Measurements from ENCODE around the gene CHRNA9.

DNA sequence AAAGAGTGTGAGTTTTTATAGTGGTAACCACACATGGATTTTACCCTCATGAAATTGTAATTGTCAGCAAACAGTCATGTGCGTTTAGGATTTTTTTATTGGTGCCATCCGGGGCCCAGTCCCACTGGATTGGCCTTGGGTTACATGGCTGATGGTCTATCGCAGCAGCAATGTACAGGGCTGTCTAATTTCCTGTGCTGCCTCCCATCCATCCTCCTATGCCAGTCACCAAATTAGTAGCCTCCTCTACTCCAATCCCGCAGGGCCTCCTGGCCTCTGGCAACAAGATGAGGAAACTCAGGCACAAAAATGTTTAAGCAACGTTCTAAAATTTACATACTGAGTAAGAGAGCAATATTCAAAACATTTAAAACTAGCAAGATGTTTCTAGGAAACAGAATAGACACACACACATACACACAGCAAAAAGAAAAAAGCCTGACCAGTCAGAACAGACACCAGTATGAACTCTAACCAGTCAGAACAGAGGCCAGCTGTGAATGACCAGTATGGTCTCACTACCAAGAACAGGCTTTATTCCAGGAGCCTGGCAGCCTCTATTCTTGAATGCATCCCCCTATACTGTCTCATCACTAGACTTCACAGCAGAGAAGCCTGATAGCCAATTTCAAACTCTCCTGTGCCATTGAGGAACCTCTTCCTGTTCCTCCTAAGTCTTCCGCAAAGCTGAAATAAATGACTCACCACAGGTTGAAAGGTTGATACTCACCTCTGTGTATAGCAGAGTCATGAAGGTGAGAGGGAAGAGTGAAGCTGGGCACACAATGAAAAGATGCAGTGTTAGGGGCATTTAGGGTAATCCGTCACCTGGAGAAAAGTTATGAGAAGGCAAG, 42.6 kb downstream of the CHRNA9 start:
- TF ChIP-seq, protein P1, sequence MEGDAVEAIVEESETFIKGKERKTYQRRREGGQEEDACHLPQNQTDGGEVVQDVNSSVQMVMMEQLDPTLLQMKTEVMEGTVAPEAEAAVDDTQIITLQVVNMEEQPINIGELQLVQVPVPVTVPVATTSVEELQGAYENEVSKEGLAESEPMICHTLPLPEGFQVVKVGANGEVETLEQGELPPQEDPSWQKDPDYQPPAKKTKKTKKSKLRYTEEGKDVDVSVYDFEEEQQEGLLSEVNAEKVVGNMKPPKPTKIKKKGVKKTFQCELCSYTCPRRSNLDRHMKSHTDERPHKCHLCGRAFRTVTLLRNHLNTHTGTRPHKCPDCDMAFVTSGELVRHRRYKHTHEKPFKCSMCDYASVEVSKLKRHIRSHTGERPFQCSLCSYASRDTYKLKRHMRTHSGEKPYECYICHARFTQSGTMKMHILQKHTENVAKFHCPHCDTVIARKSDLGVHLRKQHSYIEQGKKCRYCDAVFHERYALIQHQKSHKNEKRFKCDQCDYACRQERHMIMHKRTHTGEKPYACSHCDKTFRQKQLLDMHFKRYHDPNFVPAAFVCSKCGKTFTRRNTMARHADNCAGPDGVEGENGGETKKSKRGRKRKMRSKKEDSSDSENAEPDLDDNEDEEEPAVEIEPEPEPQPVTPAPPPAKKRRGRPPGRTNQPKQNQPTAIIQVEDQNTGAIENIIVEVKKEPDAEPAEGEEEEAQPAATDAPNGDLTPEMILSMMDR (IDR thresholded peaks at IDR 0.05) = no peak
- no peak for TF ChIP-seq POLR2A (IDR thresholded peaks at IDR 0.05)

All from adrenal gland (tissue), 5 donors.